G401 (cell line): Measurements from ENCODE around the gene PIEZO2. TPM values are rescaled to one million over a fixed set of nuclear protein-coding genes. Genes with fewer than 3 reads are reported as not detected.
"Not testable (repeated sequence)": the region's sequence is repeated elsewhere in the genome, so short reads cannot be mapped to it uniquely, and the experiment has no call there.

Experiments used
- DNase-seq: peaks from one replicate; pipeline ENCODE4 v3.0.0-alpha.2; 2015; ENCODE audit warnings: low spot score
- in situ Hi-C: cut with HindIII; loops from 2 replicates; pipeline ENCODE4 v1.10.0; 2016; ENCODE audit warnings: low sequenced_read_pairs, mixed read lengths
- total RNA-seq: library from RNA; depleted of rRNA; stranded (reverse); fragments of >200 nt; shearing (Covaris generic); gene quantifications from 2 replicates; pipeline ENCODE4 v1.2.3, GENCODE V29; 2014

PIEZO2 gene
- total RNA-seq, 1 experiment from 2014 or later, result not detected

DNA sequence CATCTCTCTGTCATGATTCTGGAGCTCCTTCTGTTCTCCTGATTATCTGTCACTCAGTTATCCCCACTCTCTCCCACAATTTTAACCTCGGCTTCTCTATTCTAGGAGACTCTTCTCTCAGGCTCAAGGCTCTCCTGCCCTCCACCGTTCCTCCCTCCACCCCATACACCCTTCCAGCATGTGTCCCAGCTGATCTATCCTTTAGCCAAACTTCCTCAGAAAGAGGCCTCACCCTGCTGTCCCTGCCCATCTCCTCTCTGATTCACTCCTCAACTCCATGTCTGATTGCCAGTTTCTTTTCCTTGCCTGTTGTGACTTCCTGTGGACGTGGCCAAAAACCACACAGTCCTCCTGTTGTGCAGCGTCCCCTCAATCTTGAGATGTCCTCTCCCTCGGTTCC is 505.4 kb downstream of the PIEZO2 start:
- DNase-seq, in situ Hi-C loops: not testable (repeated sequence)

DNA sequence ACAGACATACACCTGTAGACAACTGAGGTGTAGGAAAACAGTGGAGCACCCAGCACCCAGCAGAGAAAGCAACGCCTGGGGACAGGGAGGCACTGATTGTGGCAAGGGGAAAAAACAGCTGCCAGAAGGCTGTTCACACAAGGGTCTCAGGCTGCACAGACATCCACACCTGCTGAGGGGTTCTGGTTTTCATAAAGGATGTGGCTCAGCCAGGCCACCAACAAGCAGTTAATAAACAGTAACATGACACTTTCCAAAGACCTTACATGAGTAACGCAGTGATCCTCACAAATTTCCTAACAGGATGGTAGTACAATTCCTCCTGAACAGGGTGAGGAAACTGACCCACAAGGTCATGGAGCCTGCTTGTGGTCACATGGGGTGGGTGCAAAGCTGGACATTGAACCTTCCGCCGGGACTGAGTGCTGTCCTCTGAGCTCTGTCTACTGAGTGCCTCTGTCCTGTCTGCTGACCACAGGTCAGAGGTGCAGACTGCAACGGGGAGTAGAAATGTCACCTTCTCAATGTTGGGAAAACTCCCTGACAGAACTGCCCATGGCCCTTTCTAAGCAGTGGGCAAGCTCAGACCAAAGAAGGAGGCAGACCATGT is 506.3 kb downstream of the PIEZO2 start:
- DNase-seq, in situ Hi-C loops: not testable (repeated sequence)

GRCh38 chr18:10638539-10638885 is 510.9 kb downstream of the PIEZO2 start:
- in situ Hi-C loops, DNase-seq: not testable (repeated sequence)

- in situ Hi-C loops, result not testable (repeated sequence)
Observed at GRCh38 chr18:10637858-10638538, 511.4 kb downstream of the PIEZO2 start.

GRCh38 chr18:10629076-10629475 is 520.3 kb downstream of the PIEZO2 start:
- in situ Hi-C loops, DNase-seq: not testable (repeated sequence)

More at GRCh38 chr18:10637858-10638538, 511.4 kb downstream of the PIEZO2 start:
- DNase-seq, result not testable (repeated sequence)

DNA sequence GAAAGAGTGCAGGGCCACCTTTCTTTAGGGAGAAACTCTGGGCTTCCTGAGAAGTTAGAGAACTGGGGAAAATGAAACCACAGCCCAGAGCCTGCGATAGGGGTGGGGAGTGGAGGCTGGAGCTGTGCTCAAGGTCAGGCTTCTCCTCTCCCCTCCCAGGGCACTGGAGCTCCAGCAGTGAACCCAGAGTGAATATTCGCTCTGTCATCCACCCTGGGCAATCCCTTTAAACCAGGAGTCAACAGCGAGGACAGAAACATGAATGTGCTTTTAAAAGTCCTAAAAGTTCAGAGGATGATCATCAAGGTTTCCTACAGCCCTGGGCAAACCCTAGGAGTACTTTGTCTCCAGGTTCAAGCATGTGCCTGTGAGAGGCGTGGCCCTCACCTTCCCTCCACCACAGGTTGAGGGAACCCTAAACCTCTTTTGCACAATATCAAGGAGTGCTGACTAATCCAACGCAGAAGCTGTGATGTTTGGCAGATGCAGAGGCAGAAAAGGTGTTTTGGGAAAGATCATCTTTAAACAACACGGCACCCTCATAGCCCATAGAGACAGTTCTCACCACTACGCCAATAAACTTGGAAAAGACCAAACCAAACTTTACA is 522.7 kb downstream of the PIEZO2 start:
- DNase-seq, in situ Hi-C loops: not testable (repeated sequence)

DNA sequence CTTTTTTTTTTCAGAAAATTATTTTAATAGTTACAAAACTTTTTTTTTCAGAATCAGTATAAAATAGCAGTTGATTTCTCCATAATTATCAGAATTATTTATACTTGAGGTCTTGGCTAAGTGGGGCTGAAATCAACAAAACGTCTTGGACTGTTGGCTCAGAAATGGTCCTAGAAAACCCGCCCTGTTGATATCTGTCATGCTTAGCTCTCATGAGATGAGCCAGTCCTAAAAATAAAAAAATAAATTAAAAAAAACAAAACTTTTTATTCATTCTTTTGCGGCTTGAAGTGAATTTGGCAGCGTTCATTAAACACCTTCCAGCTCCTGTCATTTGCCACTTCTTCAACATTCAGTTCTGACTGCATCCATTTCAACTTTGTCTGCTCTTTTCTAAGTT is 525.8 kb downstream of the PIEZO2 start:
- in situ Hi-C loops, DNase-seq: not testable (repeated sequence)

DNA sequence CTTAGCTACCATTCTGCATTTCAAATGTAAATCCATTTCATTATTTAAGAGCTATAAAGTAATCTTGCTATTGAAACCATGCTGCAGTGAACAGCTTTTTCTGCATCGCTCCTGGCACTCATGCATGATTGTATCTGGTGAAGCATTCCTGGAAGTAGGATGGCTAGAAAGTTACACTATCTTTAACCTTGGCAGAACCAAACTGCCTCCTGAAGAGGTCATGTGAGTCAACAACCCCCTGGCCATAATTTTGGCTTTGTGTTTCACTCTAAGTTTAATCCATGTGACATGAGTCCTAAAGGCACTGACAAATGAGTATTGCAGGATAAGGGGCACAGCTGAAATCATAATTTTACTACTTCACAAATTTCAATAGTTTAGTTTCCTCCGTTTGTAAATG is 526.4 kb downstream of the PIEZO2 start:
- in situ Hi-C loops, DNase-seq: not testable (repeated sequence)

DNA sequence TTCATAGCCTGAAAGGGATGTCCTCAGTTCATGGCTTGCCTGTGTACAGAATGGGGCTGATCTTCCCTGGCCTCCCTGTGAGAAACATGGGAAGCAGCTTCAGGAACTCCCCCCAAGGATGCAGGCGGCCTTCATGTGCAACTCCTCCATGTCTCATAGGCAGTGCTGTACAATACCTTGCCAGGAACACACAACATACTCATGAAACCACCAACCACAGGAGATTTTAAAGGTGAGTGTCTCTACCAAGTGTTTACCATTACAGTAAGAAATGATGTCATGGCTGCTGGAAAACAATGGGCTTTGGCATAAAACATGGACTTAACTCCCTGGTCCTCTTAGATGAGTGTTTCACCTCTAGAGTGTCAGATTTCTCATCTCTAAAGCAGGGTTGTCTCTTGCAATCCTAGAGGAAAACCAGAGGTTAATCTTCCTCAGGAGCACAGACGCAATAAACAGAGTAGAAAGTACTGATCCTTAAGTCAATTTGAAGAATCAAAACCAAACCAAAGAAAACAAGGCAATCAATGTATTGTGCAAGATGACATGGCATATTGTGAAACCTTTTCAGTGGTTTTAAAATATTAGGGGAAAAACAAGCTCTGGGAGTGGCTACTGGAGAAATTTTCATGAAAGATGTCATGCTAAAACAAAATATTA is 528.6 kb downstream of the PIEZO2 start:
- in situ Hi-C loops, DNase-seq: not testable (repeated sequence)
